Esophagus muscularis mucosa (tissue), 4 donors: Measurements from ENCODE around the gene RTTN.

ENCODE experiments used
- EP300 ChIP-seq: sonication (generic); formaldehyde crosslinking; IDR thresholded peaks from one replicate; pipeline ENCODE4 v1.6.1; 2017; ENCODE audit warnings: antibody characterized with exemption
- POLR2AphosphoS5 ChIP-seq, 2 donors: sonication (generic); formaldehyde crosslinking; IDR thresholded peaks; one replicate each; pipeline ENCODE4 v1.6.1; 2017; ENCODE audit warnings: antibody characterized with exemption in 2 of 2
- TF ChIP-seq, protein P1 (sequence below), 3 experiments: fragments of 200-600 bp in 2 of 3; fragments of 450-650 bp in 1 of 3; sonication (generic) in 2 of 3; IDR thresholded peaks; one replicate each; pipeline ENCODE4 v1.5.1; 2017 to 2019; ENCODE audit warnings: antibody characterized with exemption in 3 of 3, mild to moderate bottlenecking in 2 of 3, moderate library complexity in 1 of 3

GRCh38 chr18:70156886-70157285 is 48.6 kb downstream of the RTTN start:
- TF ChIP-seq, protein P1, sequence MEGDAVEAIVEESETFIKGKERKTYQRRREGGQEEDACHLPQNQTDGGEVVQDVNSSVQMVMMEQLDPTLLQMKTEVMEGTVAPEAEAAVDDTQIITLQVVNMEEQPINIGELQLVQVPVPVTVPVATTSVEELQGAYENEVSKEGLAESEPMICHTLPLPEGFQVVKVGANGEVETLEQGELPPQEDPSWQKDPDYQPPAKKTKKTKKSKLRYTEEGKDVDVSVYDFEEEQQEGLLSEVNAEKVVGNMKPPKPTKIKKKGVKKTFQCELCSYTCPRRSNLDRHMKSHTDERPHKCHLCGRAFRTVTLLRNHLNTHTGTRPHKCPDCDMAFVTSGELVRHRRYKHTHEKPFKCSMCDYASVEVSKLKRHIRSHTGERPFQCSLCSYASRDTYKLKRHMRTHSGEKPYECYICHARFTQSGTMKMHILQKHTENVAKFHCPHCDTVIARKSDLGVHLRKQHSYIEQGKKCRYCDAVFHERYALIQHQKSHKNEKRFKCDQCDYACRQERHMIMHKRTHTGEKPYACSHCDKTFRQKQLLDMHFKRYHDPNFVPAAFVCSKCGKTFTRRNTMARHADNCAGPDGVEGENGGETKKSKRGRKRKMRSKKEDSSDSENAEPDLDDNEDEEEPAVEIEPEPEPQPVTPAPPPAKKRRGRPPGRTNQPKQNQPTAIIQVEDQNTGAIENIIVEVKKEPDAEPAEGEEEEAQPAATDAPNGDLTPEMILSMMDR (IDR thresholded peaks at IDR 0.05), result no peak
- TF ChIP-seq POLR2AphosphoS5 (IDR thresholded peaks at IDR 0.05) (no peak), EP300 (no peak)
